K562 (cell line): ENCODE data around the gene TIFAB. TPM values are rescaled to one million over a fixed set of nuclear protein-coding genes. Genes with fewer than 3 reads are reported as not detected.

Source experiments
- ARHGAP35 ChIP-seq: fragments of 450-650 bp; IDR thresholded peaks from 2 replicates; pipeline ENCODE4 v1.6.1; 2018; ENCODE audit not compliant: partially characterized antibody
- BCL6 ChIP-seq: fragments of 250-450 bp; sonication (Bioruptor Pico); IDR thresholded peaks from 2 replicates; pipeline ENCODE4 v1.4.0; 2020
- CBX8 ChIP-seq: fragments of 200-600 bp; sonication (generic); IDR thresholded peaks from 2 replicates; pipeline ENCODE4 v1.6.1; 2012; ENCODE audit warnings: borderline replicate concordance, mixed run types, low read depth, mild to moderate bottlenecking, moderate library complexity, mixed read lengths, low read length, control low read depth, inconsistent platforms; ENCODE audit not compliant: poor library complexity, severe bottlenecking; ENCODE audit errors: extremely low read depth
- CREB1 ChIP-seq, 2 experiments: sonication (generic) in 1 of 2; formaldehyde crosslinking in 1 of 2; IDR thresholded peaks; 2 replicates each; pipeline versions ENCODE4 v1.6.1 to v1.8.0; 2012 to 2022; ENCODE audit warnings: inconsistent platforms in 1 of 2, mild to moderate bottlenecking in 1 of 2, missing genetic modification reagents in 1 of 2, moderate library complexity in 1 of 2
- E2F8 ChIP-seq: fragments of 450-650 bp; IDR thresholded peaks from 2 replicates; pipeline ENCODE4 v1.7.1; 2018; ENCODE audit warnings: mild to moderate bottlenecking, low read depth; ENCODE audit not compliant: partially characterized antibody
- GATAD2A ChIP-seq: fragments of 450-650 bp; IDR thresholded peaks from 2 replicates; pipeline ENCODE4 v1.6.1; 2017
- MAFK ChIP-seq: IDR thresholded peaks from 2 replicates; pipeline ENCODE4 v1.6.1; 2011; ENCODE audit warnings: low read length, improper control_type of control experiment
- NCOA1 ChIP-seq: fragments of 450-650 bp; IDR thresholded peaks from 2 replicates; pipeline ENCODE4 v1.6.1; 2016; ENCODE audit warnings: low read depth
- NCOA6 ChIP-seq: fragments of 450-650 bp; IDR thresholded peaks from 2 replicates; pipeline ENCODE4 v1.6.1; 2017; ENCODE audit warnings: mild to moderate bottlenecking
- NR1H2 ChIP-seq: sonication (generic); formaldehyde crosslinking; IDR thresholded peaks from 2 replicates; pipeline ENCODE4 v1.4.0; 2020; ENCODE audit warnings: mild to moderate bottlenecking, missing genetic modification reagents
- POLR2H ChIP-seq: IDR thresholded peaks from 2 replicates; pipeline ENCODE4 v1.6.1; 2016; ENCODE audit warnings: missing genetic modification characterization, low read depth, mild to moderate bottlenecking, control low read depth, missing compliant biosample characterization, moderate library complexity
- SNIP1 ChIP-seq: fragments of 450-650 bp; IDR thresholded peaks from 2 replicates; pipeline ENCODE4 v1.7.1; 2017; ENCODE audit warnings: low read depth, mild to moderate bottlenecking
- SREBF1 ChIP-seq: fragments of 150-350 bp; IDR thresholded peaks from 2 replicates; pipeline ENCODE4 v1.6.1; 2014; ENCODE audit warnings: antibody characterized with exemption, low read depth, low read length, borderline replicate concordance
- SRF ChIP-seq, 2 experiments: fragments of 250-450, 450-650 bp in 1 of 2; sonication (Bioruptor Pico) in 1 of 2; sonication (generic) in 1 of 2; formaldehyde crosslinking; IDR thresholded peaks; 2 replicates each; pipeline versions ENCODE4 v1.5.0 to v1.5.1; 2020 to 2022; ENCODE audit warnings: mild to moderate bottlenecking in 1 of 2, missing genetic modification reagents in 1 of 2
- TCF7 ChIP-seq: sonication (generic); IDR thresholded peaks from 2 replicates; pipeline ENCODE4 v1.6.1; 2016; ENCODE audit warnings: antibody characterized with exemption, borderline replicate concordance
- TEAD4 ChIP-seq, 2 experiments: sonication (generic) in 1 of 2; formaldehyde crosslinking in 1 of 2; IDR thresholded peaks; 2 replicates each; pipeline versions ENCODE4 v1.6.1 to v1.8.0; 2012 to 2022; ENCODE audit warnings: borderline replicate concordance in 1 of 2, inconsistent platforms in 1 of 2, low read length in 1 of 2, mild to moderate bottlenecking in 1 of 2, missing genetic modification reagents in 1 of 2
- ZKSCAN1 ChIP-seq: fragments of 150-350 bp; IDR thresholded peaks from 2 replicates; pipeline ENCODE4 v1.6.1; 2016; ENCODE audit warnings: low read depth, low read length
- polyA plus RNA-seq, 8 experiments: library from polyadenylated mRNA; depleted of rRNA in 4 of 8; stranded (reverse) in 5 of 8; unstranded in 3 of 8; fragments of >200 nt; fragmentation: Nextera tagmentation in 2 of 8; fragmentation: Illumina TruSeq in 1 of 8; extraction: Ambion mirVana in 2 of 8; extraction: Trizol in 1 of 8; gene quantifications; 2 replicates each; pipeline versions ENCODE4 v1.2.1 to v1.2.3, GENCODE V29; 2011 to 2014; ENCODE audit warnings: inconsistent platforms in 1 of 8, missing spikeins in 1 of 8
- total RNA-seq, 7 experiments: library from RNA; depleted of rRNA in 6 of 7; stranded (reverse); fragments of >200 nt in 6 of 7; fragmentation: Illumina TruSeq in 2 of 7; extraction: Trizol in 2 of 7; gene quantifications; 2 replicates each; pipeline versions ENCODE4 v1.2.1 to v1.2.3, GENCODE V29; 2011 to 2021; ENCODE audit warnings: low replicate concordance in 1 of 7
- TF ChIP-seq, protein P1 (sequence below): fragments of 450-650 bp; IDR thresholded peaks from 2 replicates; pipeline ENCODE4 v1.7.0; 2016; ENCODE audit warnings: borderline replicate concordance
- TF ChIP-seq, protein P2 (sequence below): fragments of 250-450 bp; sonication (Bioruptor Pico); IDR thresholded peaks from 2 replicates; pipeline ENCODE4 v1.4.0; 2020
- TF ChIP-seq, protein P3 (sequence below): fragments of 450-650 bp; IDR thresholded peaks from 2 replicates; pipeline ENCODE4 v1.6.1; 2016; ENCODE audit warnings: low read depth, mild to moderate bottlenecking, moderate library complexity
- TF ChIP-seq, protein P4 (sequence below): fragments of 450-650 bp; IDR thresholded peaks from 2 replicates; pipeline ENCODE4 v1.6.1; 2017; ENCODE audit warnings: antibody characterized with exemption

Gene TIFAB
- total and polyA plus RNA-seq, 9 of the 15 experiments (the other 6 are each of a cell fraction or from before 2014, with no cell fraction given), result not detected

GRCh38 chr5:135462304-135462703 lies 10.2 kb upstream of the TIFAB start (continued):
- TF ChIP-seq, protein P1, sequence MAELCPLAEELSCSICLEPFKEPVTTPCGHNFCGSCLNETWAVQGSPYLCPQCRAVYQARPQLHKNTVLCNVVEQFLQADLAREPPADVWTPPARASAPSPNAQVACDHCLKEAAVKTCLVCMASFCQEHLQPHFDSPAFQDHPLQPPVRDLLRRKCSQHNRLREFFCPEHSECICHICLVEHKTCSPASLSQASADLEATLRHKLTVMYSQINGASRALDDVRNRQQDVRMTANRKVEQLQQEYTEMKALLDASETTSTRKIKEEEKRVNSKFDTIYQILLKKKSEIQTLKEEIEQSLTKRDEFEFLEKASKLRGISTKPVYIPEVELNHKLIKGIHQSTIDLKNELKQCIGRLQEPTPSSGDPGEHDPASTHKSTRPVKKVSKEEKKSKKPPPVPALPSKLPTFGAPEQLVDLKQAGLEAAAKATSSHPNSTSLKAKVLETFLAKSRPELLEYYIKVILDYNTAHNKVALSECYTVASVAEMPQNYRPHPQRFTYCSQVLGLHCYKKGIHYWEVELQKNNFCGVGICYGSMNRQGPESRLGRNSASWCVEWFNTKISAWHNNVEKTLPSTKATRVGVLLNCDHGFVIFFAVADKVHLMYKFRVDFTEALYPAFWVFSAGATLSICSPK, result no peak
- TF ChIP-seq SRF (CRISPR knock-in tag; IDR thresholded peaks at IDR 0.05) (no peak), NCOA1 (no peak), SREBF1 (no peak), CREB1 (IDR thresholded peaks at IDR 0.05) (peak; percentile 35; the same call in 1 of the 2 replicates), CREB1 (CRISPR knock-in tag; IDR thresholded peaks at IDR 0.05) (no peak), GATAD2A (no peak), POLR2H (tag) (no peak), CBX8 (no peak), ZKSCAN1 (no peak), SNIP1 (no peak), NCOA6 (no peak), E2F8 (no peak), TCF7 (no peak), TEAD4 (IDR thresholded peaks at IDR 0.05; ENCODE audit: low read length) (peak; percentile 59), TEAD4 (CRISPR knock-in tag; IDR thresholded peaks at IDR 0.05; ENCODE audit: borderline replicate concordance) (no peak), MAFK (0 out of 2 replicates have a peak, but pooled peaks have one; percentile 33), NR1H2 (CRISPR knock-in tag) (no peak), ARHGAP35 (no peak), BCL6 (CRISPR knock-in tag) (no peak)
- TF ChIP-seq, protein P2, sequence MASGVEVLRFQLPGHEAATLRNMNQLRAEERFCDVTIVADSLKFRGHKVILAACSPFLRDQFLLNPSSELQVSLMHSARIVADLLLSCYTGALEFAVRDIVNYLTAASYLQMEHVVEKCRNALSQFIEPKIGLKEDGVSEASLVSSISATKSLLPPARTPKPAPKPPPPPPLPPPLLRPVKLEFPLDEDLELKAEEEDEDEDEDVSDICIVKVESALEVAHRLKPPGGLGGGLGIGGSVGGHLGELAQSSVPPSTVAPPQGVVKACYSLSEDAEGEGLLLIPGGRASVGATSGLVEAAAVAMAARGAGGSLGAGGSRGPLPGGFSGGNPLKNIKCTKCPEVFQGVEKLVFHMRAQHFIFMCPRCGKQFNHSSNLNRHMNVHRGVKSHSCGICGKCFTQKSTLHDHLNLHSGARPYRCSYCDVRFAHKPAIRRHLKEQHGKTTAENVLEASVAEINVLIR, result no peak
- TF ChIP-seq, protein P3, sequence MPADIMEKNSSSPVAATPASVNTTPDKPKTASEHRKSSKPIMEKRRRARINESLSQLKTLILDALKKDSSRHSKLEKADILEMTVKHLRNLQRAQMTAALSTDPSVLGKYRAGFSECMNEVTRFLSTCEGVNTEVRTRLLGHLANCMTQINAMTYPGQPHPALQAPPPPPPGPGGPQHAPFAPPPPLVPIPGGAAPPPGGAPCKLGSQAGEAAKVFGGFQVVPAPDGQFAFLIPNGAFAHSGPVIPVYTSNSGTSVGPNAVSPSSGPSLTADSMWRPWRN, result no peak
- TF ChIP-seq, protein P4, sequence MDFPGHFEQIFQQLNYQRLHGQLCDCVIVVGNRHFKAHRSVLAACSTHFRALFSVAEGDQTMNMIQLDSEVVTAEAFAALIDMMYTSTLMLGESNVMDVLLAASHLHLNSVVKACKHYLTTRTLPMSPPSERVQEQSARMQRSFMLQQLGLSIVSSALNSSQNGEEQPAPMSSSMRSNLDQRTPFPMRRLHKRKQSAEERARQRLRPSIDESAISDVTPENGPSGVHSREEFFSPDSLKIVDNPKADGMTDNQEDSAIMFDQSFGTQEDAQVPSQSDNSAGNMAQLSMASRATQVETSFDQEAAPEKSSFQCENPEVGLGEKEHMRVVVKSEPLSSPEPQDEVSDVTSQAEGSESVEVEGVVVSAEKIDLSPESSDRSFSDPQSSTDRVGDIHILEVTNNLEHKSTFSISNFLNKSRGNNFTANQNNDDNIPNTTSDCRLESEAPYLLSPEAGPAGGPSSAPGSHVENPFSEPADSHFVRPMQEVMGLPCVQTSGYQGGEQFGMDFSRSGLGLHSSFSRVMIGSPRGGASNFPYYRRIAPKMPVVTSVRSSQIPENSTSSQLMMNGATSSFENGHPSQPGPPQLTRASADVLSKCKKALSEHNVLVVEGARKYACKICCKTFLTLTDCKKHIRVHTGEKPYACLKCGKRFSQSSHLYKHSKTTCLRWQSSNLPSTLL, result no peak
